ENCODE data around the gene VPS9D1.

VPS9D1 gene

DNA sequence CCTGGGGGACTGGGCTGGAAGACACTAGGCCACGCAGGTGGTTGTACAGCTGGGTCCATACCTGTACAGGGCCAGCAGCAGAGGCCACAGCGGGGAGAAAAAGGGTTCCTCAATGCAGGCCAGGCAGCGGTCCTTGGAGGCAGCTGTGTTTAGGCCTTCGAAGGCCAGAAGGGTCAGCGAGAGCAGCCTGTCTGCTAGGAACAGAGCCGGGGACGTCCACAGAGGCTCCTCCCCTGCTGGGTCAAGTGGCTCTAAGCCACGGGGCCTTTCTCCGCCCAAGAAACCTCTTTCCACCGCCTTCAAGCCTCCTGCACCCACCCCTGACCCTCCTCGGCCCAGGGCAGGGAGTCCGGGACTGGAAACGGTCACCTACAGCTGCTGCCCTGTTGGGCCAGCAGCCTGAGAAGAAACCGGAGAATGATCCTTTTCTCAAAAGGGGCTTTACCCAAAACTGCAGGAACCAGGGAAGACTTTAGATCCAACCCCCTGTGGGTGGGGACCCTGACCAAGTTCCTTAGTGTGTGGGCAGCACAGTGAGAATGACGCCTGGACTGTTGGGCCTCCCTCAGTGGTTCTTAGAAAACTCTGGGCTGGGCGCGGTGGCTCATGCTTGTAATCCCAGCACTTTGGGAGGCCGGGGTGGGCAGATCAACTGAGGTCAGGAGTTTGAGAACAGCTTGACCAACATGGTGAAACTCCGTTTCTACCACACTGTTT lies 10.8 kb downstream of the VPS9D1 start:
- no peaks in the 10 kb centered on the region for H3K27me3 ChIP-seq (ENCODE audit: insufficient read depth, low read depth, severe bottlenecking)
- TF ChIP-seq, protein P1, sequence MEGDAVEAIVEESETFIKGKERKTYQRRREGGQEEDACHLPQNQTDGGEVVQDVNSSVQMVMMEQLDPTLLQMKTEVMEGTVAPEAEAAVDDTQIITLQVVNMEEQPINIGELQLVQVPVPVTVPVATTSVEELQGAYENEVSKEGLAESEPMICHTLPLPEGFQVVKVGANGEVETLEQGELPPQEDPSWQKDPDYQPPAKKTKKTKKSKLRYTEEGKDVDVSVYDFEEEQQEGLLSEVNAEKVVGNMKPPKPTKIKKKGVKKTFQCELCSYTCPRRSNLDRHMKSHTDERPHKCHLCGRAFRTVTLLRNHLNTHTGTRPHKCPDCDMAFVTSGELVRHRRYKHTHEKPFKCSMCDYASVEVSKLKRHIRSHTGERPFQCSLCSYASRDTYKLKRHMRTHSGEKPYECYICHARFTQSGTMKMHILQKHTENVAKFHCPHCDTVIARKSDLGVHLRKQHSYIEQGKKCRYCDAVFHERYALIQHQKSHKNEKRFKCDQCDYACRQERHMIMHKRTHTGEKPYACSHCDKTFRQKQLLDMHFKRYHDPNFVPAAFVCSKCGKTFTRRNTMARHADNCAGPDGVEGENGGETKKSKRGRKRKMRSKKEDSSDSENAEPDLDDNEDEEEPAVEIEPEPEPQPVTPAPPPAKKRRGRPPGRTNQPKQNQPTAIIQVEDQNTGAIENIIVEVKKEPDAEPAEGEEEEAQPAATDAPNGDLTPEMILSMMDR (IDR thresholded peaks at IDR 0.05; ENCODE audit: low read depth, low read length): no peak
- DNase-seq: no peak
- H3K27ac ChIP-seq: no peak overlapping the region
- no peak overlapping the region for H3K4me3 ChIP-seq (ENCODE audit: low read depth, low read length)
- H3K36me3 ChIP-seq: no peaks in the 10 kb centered on the region
- H3K9me3 ChIP-seq (ENCODE audit: severe bottlenecking): no peaks in the 10 kb centered on the region

DNA sequence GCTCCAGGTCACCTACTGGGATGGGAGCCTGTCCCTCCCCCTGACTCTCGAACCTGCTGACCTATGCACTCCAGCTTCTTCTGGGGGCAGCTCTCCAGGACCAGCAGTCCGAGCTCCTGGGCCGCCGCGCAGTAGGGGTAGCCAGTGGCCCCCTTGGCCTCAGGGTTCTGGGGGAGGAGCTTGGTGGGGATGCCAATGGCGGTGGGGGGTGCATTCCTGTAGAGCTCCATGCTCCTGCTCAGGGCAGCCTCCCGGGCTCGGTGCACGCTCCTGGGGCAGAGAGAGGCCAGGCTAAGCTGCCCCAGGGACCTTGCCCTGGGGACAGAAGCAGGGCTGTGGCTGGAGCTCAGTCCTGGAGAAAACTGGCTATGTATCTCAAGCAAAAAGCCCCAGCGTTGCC lies 11.5 kb downstream of the VPS9D1 start:
- Histone ChIP-seq H3K9me3 (ENCODE audit: severe bottlenecking) (no peaks in the 10 kb centered on the region), H3K36me3 (no peaks in the 10 kb centered on the region), H3K27ac (no peak overlapping the region), H3K4me3 (ENCODE audit: low read depth, low read length) (no peak overlapping the region), H3K27me3 (ENCODE audit: insufficient read depth, low read depth, severe bottlenecking) (no peaks in the 10 kb centered on the region)
- TF ChIP-seq, protein P1 (IDR thresholded peaks at IDR 0.05; ENCODE audit: low read depth, low read length): no peak
- DNase-seq: no peak

DNA sequence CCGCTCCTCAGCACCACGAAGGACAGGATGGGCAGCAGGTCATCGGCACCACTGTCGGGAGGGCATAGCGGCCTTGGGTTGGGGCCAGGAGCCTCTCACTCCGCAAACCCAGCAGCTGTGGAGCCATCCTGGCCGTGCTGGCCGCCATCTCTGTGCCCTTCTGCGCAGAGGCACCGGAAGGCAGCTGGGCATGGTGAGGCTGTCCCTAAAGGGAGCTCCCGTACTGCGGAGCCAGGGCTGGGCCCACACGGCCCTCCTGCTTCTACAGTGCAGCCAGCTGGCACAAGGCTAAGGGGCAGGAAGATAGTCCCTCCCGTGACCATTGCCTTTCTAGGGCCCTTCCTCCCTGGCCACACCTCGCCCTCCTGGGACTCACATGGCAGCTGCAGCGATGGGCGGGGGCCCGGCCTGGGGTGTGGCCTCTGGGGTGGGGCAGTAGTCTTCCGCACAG lies 12.2 kb downstream of the VPS9D1 start:
- H3K4me3 ChIP-seq (ENCODE audit: low read depth, low read length): no peak overlapping the region
- TF ChIP-seq, protein P1 (IDR thresholded peaks at IDR 0.05; ENCODE audit: low read depth, low read length): no peak
- no peaks in the 10 kb centered on the region for H3K9me3 ChIP-seq (ENCODE audit: severe bottlenecking)
- DNase-seq: no peak
- H3K27me3 ChIP-seq (ENCODE audit: insufficient read depth, low read depth, severe bottlenecking): no peaks in the 10 kb centered on the region
- no peak overlapping the region for H3K27ac ChIP-seq
- H3K36me3 ChIP-seq: no peaks in the 10 kb centered on the region

DNA sequence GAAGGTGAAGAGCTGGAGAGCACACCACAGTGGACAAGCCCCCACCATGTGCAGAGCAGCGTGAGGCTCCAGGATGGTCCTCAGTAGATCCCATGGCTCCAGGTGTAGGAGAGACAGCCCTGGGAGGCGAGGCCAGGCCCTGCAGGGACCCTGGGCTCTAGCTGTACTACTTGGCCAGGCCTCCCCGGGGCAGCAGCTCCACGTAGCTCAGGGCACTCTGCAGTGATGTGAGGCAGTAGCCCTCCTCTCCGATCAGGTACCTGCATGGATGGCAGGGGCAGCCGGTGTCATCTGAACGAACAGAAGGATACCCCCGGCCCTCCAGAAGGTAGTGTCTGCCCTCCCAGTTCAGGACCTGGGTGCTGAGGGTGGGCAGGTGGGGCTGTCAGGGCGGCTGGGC lies 13.0 kb downstream of the VPS9D1 start:
- H3K27me3 ChIP-seq (ENCODE audit: insufficient read depth, low read depth, severe bottlenecking): no peaks in the 10 kb centered on the region
- TF ChIP-seq, protein P1 (IDR thresholded peaks at IDR 0.05; ENCODE audit: low read depth, low read length): no peak
- no peak for DNase-seq
- no peaks in the 10 kb centered on the region for H3K9me3 ChIP-seq (ENCODE audit: severe bottlenecking)
- H3K27ac ChIP-seq: no peak overlapping the region
- no peak overlapping the region for H3K4me3 ChIP-seq (ENCODE audit: low read depth, low read length)
- H3K36me3 ChIP-seq: no peaks in the 10 kb centered on the region

DNA sequence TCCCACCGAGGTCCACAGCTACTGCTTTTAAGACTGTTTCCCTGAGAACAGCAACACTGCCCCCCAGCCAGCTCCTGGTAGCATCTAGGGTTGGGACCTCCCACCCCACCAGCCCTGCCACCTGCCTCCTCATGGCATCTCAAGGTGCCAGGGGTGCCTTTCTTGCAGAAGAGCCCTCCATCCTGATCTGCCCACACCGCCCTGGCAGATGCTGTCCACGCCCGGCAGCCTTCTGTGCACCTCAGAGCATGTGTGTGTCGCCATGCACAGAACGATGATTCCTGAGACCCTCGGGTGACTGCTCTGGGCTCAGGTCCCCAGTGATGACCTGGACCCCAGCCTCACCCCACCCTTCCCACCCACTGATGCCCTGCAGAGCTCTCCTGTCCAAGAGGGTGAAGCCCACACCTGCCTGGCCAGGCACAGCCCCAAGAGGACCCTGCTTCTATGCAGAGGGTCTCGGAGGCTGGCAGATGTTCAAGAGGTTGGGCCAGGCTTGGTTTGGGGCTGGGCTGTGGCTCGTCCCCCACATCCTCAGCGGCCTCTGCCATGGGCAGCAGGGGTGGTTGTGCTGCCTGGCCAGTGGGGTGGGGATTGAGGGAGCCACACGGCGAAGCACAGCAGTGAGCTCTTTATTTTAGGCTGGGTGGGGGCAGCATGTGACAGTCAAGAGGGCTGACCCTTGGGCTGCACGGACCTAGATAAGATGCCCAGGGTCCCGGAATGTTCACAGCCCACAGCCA lies 14.0 kb downstream of the VPS9D1 start:
- DNase-seq: no peak
- Histone ChIP-seq H3K4me3 (ENCODE audit: low read depth, low read length) (no peak overlapping the region), H3K27me3 (ENCODE audit: insufficient read depth, low read depth, severe bottlenecking) (no peaks in the 10 kb centered on the region), H3K27ac (no peak overlapping the region), H3K9me3 (ENCODE audit: severe bottlenecking) (no peaks in the 10 kb centered on the region), H3K36me3 (no peaks in the 10 kb centered on the region)
- TF ChIP-seq, protein P1 (IDR thresholded peaks at IDR 0.05; ENCODE audit: low read depth, low read length): no peak

Measured in WERI-Rb-1 (cell line).